Mesenteric fat pad (tissue), 1 donor: Measurements from ENCODE around the gene APCDD1. TPM values are rescaled to one million over a fixed set of nuclear protein-coding genes. Genes with fewer than 3 reads are reported as not detected.
"Not testable (repeated sequence)": the region's sequence is repeated elsewhere in the genome, so short reads cannot be mapped to it uniquely, and the experiment has no call there.

Experiments
- DNase-seq: peaks from one replicate; pipeline ENCODE4 v3.0.0-alpha.2; 2020; ENCODE audit warnings: low spot score
- total RNA-seq: library from RNA; stranded (reverse); fragmentation: NEBNext Ultra II Directional; extraction: Animal tissue kit (Norgen Biotek cat#: 25700); gene quantifications from one replicate; pipeline ENCODE4 v1.2.1, GENCODE V29; 2021
- donor health status: DM: yes; HTN: yes; CAD: no.

Gene APCDD1
- total RNA-seq, 1 donor from 2014 or later, result 232 TPM

- DNase-seq, result no peak
Observed at GRCh38 chr18:10487154-10487553, 32.7 kb downstream of the APCDD1 start.

GRCh38 chr18:10488017-10488416 is 33.6 kb downstream of the APCDD1 start:
- no peak for DNase-seq

GRCh38 chr18:10490401-10491165 is 36.1 kb downstream of the APCDD1 start:
- DNase-seq, result no peak

GRCh38 chr18:10495936-10496335 is 41.5 kb downstream of the APCDD1 start:
- no peak for DNase-seq

- no peak for DNase-seq
Observed at GRCh38 chr18:10497206-10497749, 42.8 kb downstream of the APCDD1 start.

GRCh38 chr18:10499230-10499629 is 44.8 kb downstream of the APCDD1 start:
- DNase-seq, result no peak

- DNase-seq, result no peak
Observed at GRCh38 chr18:10500038-10500437, 45.6 kb downstream of the APCDD1 start.

GRCh38 chr18:10504723-10505122 is 50.3 kb downstream of the APCDD1 start:
- DNase-seq, result no peak

- not testable (repeated sequence) for DNase-seq
Observed at GRCh38 chr18:10505892-10506291, 51.5 kb downstream of the APCDD1 start.

GRCh38 chr18:10508591-10508990 is 54.2 kb downstream of the APCDD1 start:
- no peak for DNase-seq

GRCh38 chr18:10511236-10511635 is 56.8 kb downstream of the APCDD1 start:
- DNase-seq, result no peak

GRCh38 chr18:10514082-10514481 is 59.6 kb downstream of the APCDD1 start:
- DNase-seq, result no peak

- DNase-seq, result no peak
Observed at GRCh38 chr18:10514601-10515000, 60.2 kb downstream of the APCDD1 start.

GRCh38 chr18:10515456-10515855 is 61.0 kb downstream of the APCDD1 start:
- DNase-seq, result no peak

GRCh38 chr18:10516078-10516477 is 61.6 kb downstream of the APCDD1 start:
- DNase-seq, result no peak

GRCh38 chr18:10518595-10519255 is 64.3 kb downstream of the APCDD1 start:
- DNase-seq, result no peak

GRCh38 chr18:10519366-10519765 is 64.9 kb downstream of the APCDD1 start:
- DNase-seq, result no peak

- DNase-seq, result no peak
Observed at GRCh38 chr18:10519999-10520935, 65.8 kb downstream of the APCDD1 start.

- DNase-seq, result no peak
Observed at GRCh38 chr18:10521566-10521965, 67.1 kb downstream of the APCDD1 start.

GRCh38 chr18:10522574-10522973 is 68.1 kb downstream of the APCDD1 start:
- DNase-seq, result no peak

- no peak for DNase-seq
Observed at GRCh38 chr18:10523544-10523943, 69.1 kb downstream of the APCDD1 start.
